ENCODE measurements around the gene PHF10.

The PHF10 gene

GRCh38 chr6:169746556-169746955, 22.3 kb upstream of the PHF10 start:
- H3K27ac ChIP-seq (ENCODE audit: low read depth in 2 of 2, low read length in 2 of 2): no peak overlapping the region
- H3K36me3 ChIP-seq (ENCODE audit: control insufficient read depth in 2 of 2, insufficient read depth in 2 of 2, low read length in 2 of 2): no peaks in the 10 kb centered on the region
- peaks cover 0 to 3% of the 10 kb centered on the region in 2 donors for H3K9me3 ChIP-seq (ENCODE audit: control insufficient read depth in 2 of 2, low read length in 2 of 2)
- H3K9ac ChIP-seq (ENCODE audit: low read depth in 1 of 2, low read length in 2 of 2): no peak overlapping the region
- H3K4me3 ChIP-seq (ENCODE audit: low read length in 2 of 2): no peak overlapping the region
- no peaks in the 10 kb centered on the region for H3K27me3 ChIP-seq (ENCODE audit: control insufficient read depth in 2 of 2, insufficient read depth in 2 of 2, low read length in 2 of 2)
- H3K4me1 ChIP-seq (ENCODE audit: control insufficient read depth in 2 of 2, insufficient read depth in 2 of 2, low read length in 2 of 2): peaks cover 6 to 8% of the 10 kb centered on the region in 2 donors

- H3K36me3 ChIP-seq (ENCODE audit: control insufficient read depth in 2 of 2, insufficient read depth in 2 of 2, low read length in 2 of 2): no peaks in the 10 kb centered on the region
- peaks cover 0 to 3% of the 10 kb centered on the region in 2 donors for H3K9me3 ChIP-seq (ENCODE audit: control insufficient read depth in 2 of 2, low read length in 2 of 2)
- H3K9ac ChIP-seq (ENCODE audit: low read depth in 1 of 2, low read length in 2 of 2): no peak overlapping the region
- no peaks in the 10 kb centered on the region for H3K27me3 ChIP-seq (ENCODE audit: control insufficient read depth in 2 of 2, insufficient read depth in 2 of 2, low read length in 2 of 2)
- no peak overlapping the region for H3K27ac ChIP-seq (ENCODE audit: low read depth in 2 of 2, low read length in 2 of 2)
- H3K4me3 ChIP-seq (ENCODE audit: low read length in 2 of 2): no peak overlapping the region
- peaks cover 3 to 4% of the 10 kb centered on the region in 2 donors for H3K4me1 ChIP-seq (ENCODE audit: control insufficient read depth in 2 of 2, insufficient read depth in 2 of 2, low read length in 2 of 2)
Measured at GRCh38 chr6:169745405-169745804, 21.1 kb upstream of the PHF10 start.

GRCh38 chr6:169741344-169741743, 17.0 kb upstream of the PHF10 start:
- Histone ChIP-seq H3K36me3 (ENCODE audit: control insufficient read depth in 2 of 2, insufficient read depth in 2 of 2, low read length in 2 of 2) (no peaks in the 10 kb centered on the region), H3K4me3 (ENCODE audit: low read length in 2 of 2) (no peak overlapping the region), H3K4me1 (ENCODE audit: control insufficient read depth in 2 of 2, insufficient read depth in 2 of 2, low read length in 2 of 2) (no peaks in the 10 kb centered on the region), H3K27ac (ENCODE audit: low read depth in 2 of 2, low read length in 2 of 2) (no peak overlapping the region), H3K27me3 (ENCODE audit: control insufficient read depth in 2 of 2, insufficient read depth in 2 of 2, low read length in 2 of 2) (no peaks in the 10 kb centered on the region), H3K9ac (ENCODE audit: low read depth in 1 of 2, low read length in 2 of 2) (no peak overlapping the region), H3K9me3 (ENCODE audit: control insufficient read depth in 2 of 2, low read length in 2 of 2) (peaks cover 0 to 3% of the 10 kb centered on the region in 2 donors)

DNA sequence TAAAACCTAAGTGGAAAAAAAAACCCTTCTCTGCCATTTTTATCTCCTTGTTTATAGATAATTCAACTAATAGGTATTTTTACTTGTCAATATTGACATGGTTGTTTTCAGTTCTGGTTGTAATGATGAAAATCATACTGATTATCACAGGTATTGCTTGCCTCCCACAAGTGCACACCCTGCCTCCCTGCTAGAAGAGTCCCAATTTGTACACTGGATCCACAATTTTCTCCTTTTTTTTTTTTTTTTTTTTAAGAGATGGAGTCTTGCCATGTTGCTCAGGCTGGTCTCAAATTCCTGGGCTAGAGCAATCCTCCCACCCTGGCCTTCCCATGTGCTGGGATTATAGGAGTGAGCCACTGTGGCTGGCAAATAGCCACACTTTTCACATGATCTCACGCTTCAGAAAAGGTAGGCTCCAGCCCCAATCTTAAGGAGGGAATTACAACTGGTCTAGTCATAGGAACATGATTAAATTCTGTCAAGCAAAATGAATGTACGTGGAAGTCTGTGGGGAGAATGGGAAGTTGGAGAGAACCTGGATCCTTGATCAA, 14.8 kb upstream of the PHF10 start:
- Histone ChIP-seq H3K36me3 (ENCODE audit: control insufficient read depth in 2 of 2, insufficient read depth in 2 of 2, low read length in 2 of 2) (no peaks in the 10 kb centered on the region), H3K27ac (ENCODE audit: low read depth in 2 of 2, low read length in 2 of 2) (no peak overlapping the region), H3K4me1 (ENCODE audit: control insufficient read depth in 2 of 2, insufficient read depth in 2 of 2, low read length in 2 of 2) (no peaks in the 10 kb centered on the region), H3K9ac (ENCODE audit: low read depth in 1 of 2, low read length in 2 of 2) (no peak overlapping the region), H3K9me3 (ENCODE audit: control insufficient read depth in 2 of 2, low read length in 2 of 2) (no peaks in the 10 kb centered on the region), H3K4me3 (ENCODE audit: low read length in 2 of 2) (no peak overlapping the region), H3K27me3 (ENCODE audit: control insufficient read depth in 2 of 2, insufficient read depth in 2 of 2, low read length in 2 of 2) (no peaks in the 10 kb centered on the region)

GRCh38 chr6:169738204-169738975, 14.1 kb upstream of the PHF10 start:
- no peaks in the 10 kb centered on the region for H3K4me1 ChIP-seq (ENCODE audit: control insufficient read depth in 2 of 2, insufficient read depth in 2 of 2, low read length in 2 of 2)
- H3K9ac ChIP-seq (ENCODE audit: low read depth in 1 of 2, low read length in 2 of 2): no peak overlapping the region
- no peak overlapping the region for H3K4me3 ChIP-seq (ENCODE audit: low read length in 2 of 2)
- H3K27ac ChIP-seq (ENCODE audit: low read depth in 2 of 2, low read length in 2 of 2): no peak overlapping the region
- no peaks in the 10 kb centered on the region for H3K27me3 ChIP-seq (ENCODE audit: control insufficient read depth in 2 of 2, insufficient read depth in 2 of 2, low read length in 2 of 2)
- no peaks in the 10 kb centered on the region for H3K9me3 ChIP-seq (ENCODE audit: control insufficient read depth in 2 of 2, low read length in 2 of 2)
- H3K36me3 ChIP-seq (ENCODE audit: control insufficient read depth in 2 of 2, insufficient read depth in 2 of 2, low read length in 2 of 2): no peaks in the 10 kb centered on the region

GRCh38 chr6:169729961-169730360, 5.7 kb upstream of the PHF10 start:
- Histone ChIP-seq H3K4me1 (ENCODE audit: control insufficient read depth in 2 of 2, insufficient read depth in 2 of 2, low read length in 2 of 2) (peaks cover 0 to 5% of the 10 kb centered on the region in 2 donors), H3K27me3 (ENCODE audit: control insufficient read depth in 2 of 2, insufficient read depth in 2 of 2, low read length in 2 of 2) (no peaks in the 10 kb centered on the region), H3K27ac (ENCODE audit: low read depth in 2 of 2, low read length in 2 of 2) (no peak overlapping the region), H3K9ac (ENCODE audit: low read depth in 1 of 2, low read length in 2 of 2) (no peak overlapping the region), H3K4me3 (ENCODE audit: low read length in 2 of 2) (no peak overlapping the region), H3K9me3 (ENCODE audit: control insufficient read depth in 2 of 2, low read length in 2 of 2) (no peaks in the 10 kb centered on the region), H3K36me3 (ENCODE audit: control insufficient read depth in 2 of 2, insufficient read depth in 2 of 2, low read length in 2 of 2) (no peaks in the 10 kb centered on the region)

GRCh38 chr6:169726963-169727362, 2.7 kb upstream of the PHF10 start:
- Histone ChIP-seq H3K27me3 (ENCODE audit: control insufficient read depth in 2 of 2, insufficient read depth in 2 of 2, low read length in 2 of 2) (no peaks in the 10 kb centered on the region), H3K27ac (ENCODE audit: low read depth in 2 of 2, low read length in 2 of 2) (no peak overlapping the region), H3K9ac (ENCODE audit: low read depth in 1 of 2, low read length in 2 of 2) (no peak overlapping the region), H3K36me3 (ENCODE audit: control insufficient read depth in 2 of 2, insufficient read depth in 2 of 2, low read length in 2 of 2) (no peaks in the 10 kb centered on the region), H3K9me3 (ENCODE audit: control insufficient read depth in 2 of 2, low read length in 2 of 2) (no peaks in the 10 kb centered on the region), H3K4me1 (ENCODE audit: control insufficient read depth in 2 of 2, insufficient read depth in 2 of 2, low read length in 2 of 2) (peaks cover 9 to 17% of the 10 kb centered on the region in 2 donors), H3K4me3 (ENCODE audit: low read length in 2 of 2) (no peak overlapping the region)

GRCh38 chr6:169726049-169726400, 1.7 kb upstream of the PHF10 start:
- H3K9me3 ChIP-seq (ENCODE audit: control insufficient read depth in 2 of 2, low read length in 2 of 2): no peaks in the 10 kb centered on the region
- H3K36me3 ChIP-seq (ENCODE audit: control insufficient read depth in 2 of 2, insufficient read depth in 2 of 2, low read length in 2 of 2): no peaks in the 10 kb centered on the region
- H3K27me3 ChIP-seq (ENCODE audit: control insufficient read depth in 2 of 2, insufficient read depth in 2 of 2, low read length in 2 of 2): no peaks in the 10 kb centered on the region
- peaks cover 12 to 17% of the 10 kb centered on the region in 2 donors for H3K4me1 ChIP-seq (ENCODE audit: control insufficient read depth in 2 of 2, insufficient read depth in 2 of 2, low read length in 2 of 2)
- H3K9ac ChIP-seq (ENCODE audit: low read depth in 1 of 2, low read length in 2 of 2): no peak overlapping the region
- H3K4me3 ChIP-seq (ENCODE audit: low read length in 2 of 2): no peak overlapping the region
- H3K27ac ChIP-seq (ENCODE audit: low read depth in 2 of 2, low read length in 2 of 2): no peak overlapping the region

DNA sequence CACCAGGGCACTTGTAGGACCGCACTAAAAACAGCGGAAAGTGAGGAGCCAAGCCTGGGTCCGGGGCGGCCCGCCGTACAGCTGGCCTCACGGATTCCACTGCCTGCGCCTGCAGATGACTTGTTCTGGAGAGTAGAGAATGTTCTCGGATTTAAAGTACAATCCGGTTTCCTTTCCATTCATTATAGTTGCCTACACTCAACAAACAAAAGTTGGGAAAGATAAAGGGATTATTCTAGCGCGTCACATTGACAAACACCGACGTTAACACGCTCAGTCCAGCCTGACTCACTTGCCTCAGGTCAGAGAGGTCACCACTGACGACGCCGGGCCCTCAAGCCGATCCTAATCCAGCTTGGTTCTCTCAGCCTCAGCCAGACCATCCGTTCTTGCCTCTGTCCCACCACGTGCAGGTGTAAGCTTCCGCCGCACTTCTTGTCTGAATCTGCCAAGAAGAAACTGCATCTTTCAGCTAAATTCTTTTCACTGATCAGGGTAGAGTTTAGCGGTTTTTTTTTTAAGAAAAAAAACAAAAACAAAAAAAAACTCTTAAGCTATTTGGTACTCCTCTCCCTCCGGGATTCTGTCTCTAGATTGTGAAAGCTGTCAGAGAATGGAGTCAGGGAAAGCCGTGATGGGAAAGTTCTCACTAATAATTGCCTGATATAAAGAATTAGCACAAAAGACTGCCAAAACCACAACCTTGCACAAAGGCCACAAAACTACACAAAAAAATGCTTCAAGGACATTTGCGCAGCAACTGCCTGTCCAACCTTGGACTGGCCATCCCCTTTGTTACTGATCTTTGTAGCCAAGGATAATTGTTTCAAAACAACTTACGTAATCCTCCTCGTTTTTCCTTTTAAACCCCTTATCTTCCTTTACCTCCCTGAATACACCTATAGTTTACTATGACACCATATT, 1.1 kb upstream of the PHF10 start:
- peak overlapping the region; percentile 69 to 83 for H3K27ac ChIP-seq (ENCODE audit: low read depth in 2 of 2, low read length in 2 of 2)
- H3K4me1 ChIP-seq (ENCODE audit: control insufficient read depth in 2 of 2, insufficient read depth in 2 of 2, low read length in 2 of 2): peaks cover 12 to 17% of the 10 kb centered on the region in 2 donors
- no peaks in the 10 kb centered on the region for H3K27me3 ChIP-seq (ENCODE audit: control insufficient read depth in 2 of 2, insufficient read depth in 2 of 2, low read length in 2 of 2)
- peak overlapping the region; percentile 61 to 67 for H3K9ac ChIP-seq (ENCODE audit: low read depth in 1 of 2, low read length in 2 of 2)
- no peaks in the 10 kb centered on the region for H3K36me3 ChIP-seq (ENCODE audit: control insufficient read depth in 2 of 2, insufficient read depth in 2 of 2, low read length in 2 of 2)
- peak overlapping the region; percentile 67 to 76 for H3K4me3 ChIP-seq (ENCODE audit: low read length in 2 of 2)
- no peaks in the 10 kb centered on the region for H3K9me3 ChIP-seq (ENCODE audit: control insufficient read depth in 2 of 2, low read length in 2 of 2)

- peak overlapping the region; percentile 85 to 87 for H3K27ac ChIP-seq (ENCODE audit: low read depth in 2 of 2, low read length in 2 of 2)
- peak overlapping the region in 1 of 2 donors; percentile 50 for H3K4me3 ChIP-seq (ENCODE audit: low read length in 2 of 2)
- no peaks in the 10 kb centered on the region for H3K27me3 ChIP-seq (ENCODE audit: control insufficient read depth in 2 of 2, insufficient read depth in 2 of 2, low read length in 2 of 2)
- H3K9ac ChIP-seq (ENCODE audit: low read depth in 1 of 2, low read length in 2 of 2): peak overlapping the region in 1 of 2 donors; percentile 80
- H3K36me3 ChIP-seq (ENCODE audit: control insufficient read depth in 2 of 2, insufficient read depth in 2 of 2, low read length in 2 of 2): no peaks in the 10 kb centered on the region
- no peaks in the 10 kb centered on the region for H3K9me3 ChIP-seq (ENCODE audit: control insufficient read depth in 2 of 2, low read length in 2 of 2)
- peaks cover 12 to 15% of the 10 kb centered on the region in 2 donors for H3K4me1 ChIP-seq (ENCODE audit: control insufficient read depth in 2 of 2, insufficient read depth in 2 of 2, low read length in 2 of 2)
Measured at GRCh38 chr6:169723991-169724493, 258 bp downstream of the PHF10 start.
